Lower lobe of right lung (tissue), 2 donors: ENCODE results near the gene MSI2. TPM values are rescaled to one million over a fixed set of nuclear protein-coding genes. Genes with fewer than 3 reads are reported as not detected.

Experiments
- ATAC-seq, 2 donors: fragments of 200-7000 bp; cut with Tn5 transposase; one replicate each; pipeline ENCODE4 v1.9.1; 2020 to 2022; ENCODE audit warnings: mild to moderate bottlenecking in 2 of 2, moderate library complexity in 2 of 2
- DNase-seq: peaks from one replicate; pipeline ENCODE4 v3.0.0-alpha.2; 2020
- H3K27ac ChIP-seq: fragments of 200-600 bp; one replicate; pipeline ENCODE4 v1.8.0; 2022
- H3K27me3 ChIP-seq: fragments of 200-600 bp; one replicate; pipeline ENCODE4 v1.8.0; 2022; ENCODE audit warnings: low read depth
- H3K36me3 ChIP-seq: fragments of 200-600 bp; one replicate; pipeline ENCODE4 v1.8.0; 2022; ENCODE audit warnings: mild to moderate bottlenecking
- H3K4me1 ChIP-seq: fragments of 200-600 bp; one replicate; pipeline ENCODE4 v1.8.0; 2022
- H3K4me3 ChIP-seq: fragments of 200-600 bp; one replicate; pipeline ENCODE4 v1.8.0; 2022; ENCODE audit warnings: mild to moderate bottlenecking
- H3K9me3 ChIP-seq: fragments of 200-600 bp; one replicate; pipeline ENCODE4 v1.8.0; 2022
- CTCF ChIP-seq: fragments of 200-600 bp; IDR thresholded peaks from one replicate; pipeline ENCODE4 v1.8.0; 2022; ENCODE audit warnings: antibody characterized with exemption, mild to moderate bottlenecking
- intact Hi-C: fragments of 100-400 bp; cut with DNase I; formaldehyde crosslinking; loops from one replicate; pipeline ENCODE4 v1.11.0; 2022
- total RNA-seq: library from RNA; stranded (reverse); fragmentation: NEBNext Ultra II Directional; extraction: Animal tissue kit (Norgen Biotek cat#: 25700); gene quantifications from one replicate; pipeline ENCODE4 v1.2.1, GENCODE V29; 2021
- donor health status: DM: no; HTN: yes; CAD: no; lungs with severe emphysema.

MSI2 gene
- total RNA-seq, 1 donor from 2014 or later = 43.9 TPM

DNA sequence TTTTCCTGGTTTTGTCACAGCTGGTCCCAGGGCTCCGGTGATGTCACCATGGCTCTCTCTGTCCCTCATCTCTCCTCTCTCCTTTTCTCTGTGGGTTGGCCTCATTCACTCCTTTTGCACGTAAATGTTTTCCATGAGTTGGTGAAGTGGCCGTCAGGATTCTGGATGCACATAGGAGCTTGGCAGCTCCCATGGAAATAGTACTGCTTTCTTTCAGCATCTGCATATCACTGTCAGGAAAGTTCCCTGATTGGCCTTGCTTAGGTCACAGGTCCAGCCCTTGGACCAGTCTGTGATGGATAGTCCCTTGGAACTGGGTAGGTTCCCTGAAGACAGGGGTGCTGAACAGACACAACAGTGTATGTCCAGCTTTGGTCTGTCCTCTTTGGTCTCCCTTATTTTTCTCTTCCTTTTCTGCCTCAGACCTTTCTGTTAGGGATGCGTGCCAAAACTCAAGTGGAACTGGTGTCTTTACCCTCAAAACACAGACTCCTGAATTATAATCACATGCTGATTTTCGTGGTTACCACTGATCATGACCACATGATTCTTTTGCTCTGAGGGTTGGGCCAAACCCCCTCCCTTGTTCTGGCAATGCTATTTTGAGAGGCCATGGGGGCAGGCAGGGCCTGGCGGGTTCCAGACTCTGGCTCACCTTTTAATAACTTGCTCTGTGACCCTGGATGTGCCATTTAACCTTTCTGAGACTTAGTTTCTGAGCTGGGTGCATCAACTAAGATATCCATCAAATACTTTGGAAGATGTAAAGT is 99.0 kb downstream of the MSI2 start:
- no peaks in the 10 kb centered on the region for H3K27me3 ChIP-seq
- H3K9me3 ChIP-seq = no peaks in the 10 kb centered on the region
- no peak for TF ChIP-seq CTCF
- no peak overlapping the region for H3K4me3 ChIP-seq
- intact Hi-C loops = no loop called here
- DNase-seq (no peak), ATAC-seq (no peak)
- H3K36me3 ChIP-seq = no peaks in the 10 kb centered on the region
- H3K27ac ChIP-seq = no peak overlapping the region
- no peaks in the 10 kb centered on the region for H3K4me1 ChIP-seq

DNA sequence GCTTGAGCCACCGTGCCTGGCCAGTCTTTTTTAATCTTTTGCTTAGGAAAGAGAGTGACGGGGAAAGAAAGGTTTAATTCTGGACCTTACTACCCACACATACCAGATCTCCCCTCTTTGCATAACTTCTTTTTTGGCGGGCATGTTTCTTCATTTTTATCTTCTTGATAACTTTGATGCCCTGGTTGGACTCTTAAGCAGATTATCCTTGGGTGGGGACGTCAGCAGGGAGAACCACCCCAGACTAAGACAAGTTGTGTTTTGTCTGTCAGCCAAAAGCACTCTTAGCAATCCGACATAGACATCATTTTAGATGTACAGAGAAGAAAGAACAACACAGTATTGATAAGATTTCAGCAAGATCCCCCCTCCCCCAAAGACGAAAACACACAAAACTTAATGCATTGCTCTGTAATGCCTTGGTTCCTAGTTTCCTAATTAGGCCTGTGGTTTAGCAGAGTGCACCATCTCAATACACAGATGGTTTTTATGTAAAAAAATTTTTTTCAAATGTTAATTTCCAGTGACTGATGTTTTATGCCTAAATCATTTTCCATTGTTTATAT is 99.9 kb downstream of the MSI2 start:
- TF ChIP-seq CTCF = no peak
- H3K4me3 ChIP-seq = no peak overlapping the region
- H3K27me3 ChIP-seq = no peaks in the 10 kb centered on the region
- H3K9me3 ChIP-seq = no peaks in the 10 kb centered on the region
- intact Hi-C loops = no loop called here
- H3K36me3 ChIP-seq = no peaks in the 10 kb centered on the region
- ATAC-seq = no peak
- no peak overlapping the region for H3K27ac ChIP-seq
- no peak for DNase-seq
- no peaks in the 10 kb centered on the region for H3K4me1 ChIP-seq

DNA sequence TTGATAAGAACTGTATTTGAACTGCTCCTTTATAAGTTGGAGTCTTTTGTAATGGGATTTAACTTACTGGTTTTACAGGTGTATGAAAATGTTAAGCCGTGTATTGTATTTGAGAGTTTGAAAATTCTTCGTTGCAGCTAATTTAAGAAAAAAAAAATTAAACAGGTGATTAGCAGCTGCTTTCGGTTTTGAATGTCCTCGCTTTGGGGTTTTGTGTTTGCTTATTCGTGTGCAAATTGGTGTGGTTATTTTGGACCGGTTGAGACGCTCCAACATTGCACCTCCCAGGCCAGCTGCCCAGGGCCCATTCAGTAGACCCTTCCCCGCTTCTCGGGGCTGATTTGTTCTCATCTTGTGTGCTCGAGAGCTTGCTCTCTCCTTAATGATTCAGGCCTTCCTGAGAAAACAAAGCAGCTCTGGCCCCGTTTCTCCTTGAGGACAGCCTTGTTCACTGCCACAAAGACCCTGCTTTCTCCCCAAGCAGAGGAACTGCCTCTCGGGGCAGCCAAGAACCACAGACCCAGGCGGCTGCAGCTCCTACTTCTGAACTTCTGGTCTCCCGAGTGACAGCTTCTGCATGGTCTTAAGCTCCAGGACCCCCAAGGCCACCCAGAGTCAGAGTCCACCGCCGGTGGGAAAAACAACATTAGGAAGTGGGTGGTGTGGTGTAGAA is 100.5 kb downstream of the MSI2 start:
- Histone ChIP-seq H3K9me3 (no peaks in the 10 kb centered on the region), H3K4me1 (no peaks in the 10 kb centered on the region), H3K36me3 (no peaks in the 10 kb centered on the region), H3K27ac (peak overlapping the region; percentile 75), H3K4me3 (no peak overlapping the region), H3K27me3 (no peaks in the 10 kb centered on the region)
- intact Hi-C loops = no loop called here
- ATAC-seq = peak; percentile 24 to 38
- DNase-seq = no peak
- no peak for TF ChIP-seq CTCF

GRCh38 chr17:57357392-57357784 is 101.1 kb downstream of the MSI2 start:
- H3K27me3 ChIP-seq = no peaks in the 10 kb centered on the region
- intact Hi-C loops = no loop called here
- no peak overlapping the region for H3K4me3 ChIP-seq
- H3K9me3 ChIP-seq = no peaks in the 10 kb centered on the region
- no peaks in the 10 kb centered on the region for H3K36me3 ChIP-seq
- DNase-seq (peak; percentile 81), ATAC-seq (peak; percentile 94)
- H3K27ac ChIP-seq = peak overlapping the region; percentile 75
- no peaks in the 10 kb centered on the region for H3K4me1 ChIP-seq
- TF ChIP-seq CTCF = no peak

DNA sequence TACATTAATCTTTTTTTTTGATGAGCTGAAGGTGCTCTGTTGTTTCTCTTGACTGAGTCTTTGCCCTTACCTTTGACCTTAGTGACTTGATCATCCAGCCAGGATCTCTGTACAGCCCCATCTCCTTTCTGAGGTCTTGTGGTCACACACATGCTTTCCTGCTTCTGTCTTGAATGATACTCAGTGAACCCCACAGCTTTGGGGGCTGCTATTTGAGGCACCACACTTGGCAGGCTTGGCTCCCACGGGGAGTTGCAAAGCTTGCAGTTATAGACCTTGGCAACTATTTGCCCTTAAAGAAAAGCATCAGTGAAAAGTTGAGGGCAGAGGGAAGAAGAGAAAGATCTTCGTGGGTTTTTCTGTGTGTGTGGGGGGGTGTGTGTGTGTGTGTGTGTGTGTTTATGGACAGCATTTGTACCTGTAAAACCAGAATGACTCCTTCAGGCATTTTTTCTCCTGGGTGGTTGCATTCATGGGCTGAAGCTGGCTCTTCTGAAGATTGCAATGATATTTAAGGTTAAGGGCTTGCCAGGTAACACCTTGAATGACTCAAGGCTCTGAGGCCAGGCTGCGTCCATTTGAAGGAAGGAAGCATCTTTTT is 101.6 kb downstream of the MSI2 start:
- ATAC-seq = peak; percentile 39 to 52

More for the DNA sequence above, 101.6 kb downstream of the MSI2 start:
- no peaks in the 10 kb centered on the region for H3K4me1 ChIP-seq
- no peak for DNase-seq
- no peak overlapping the region for H3K4me3 ChIP-seq
- no peak for TF ChIP-seq CTCF
- intact Hi-C loops = no loop called here
- H3K9me3 ChIP-seq = no peaks in the 10 kb centered on the region
- peak overlapping the region; percentile 75 for H3K27ac ChIP-seq
- no peaks in the 10 kb centered on the region for H3K27me3 ChIP-seq
- no peaks in the 10 kb centered on the region for H3K36me3 ChIP-seq
